ENCODE data around the gene DNPH1.

- TF ChIP-seq, protein P1, sequence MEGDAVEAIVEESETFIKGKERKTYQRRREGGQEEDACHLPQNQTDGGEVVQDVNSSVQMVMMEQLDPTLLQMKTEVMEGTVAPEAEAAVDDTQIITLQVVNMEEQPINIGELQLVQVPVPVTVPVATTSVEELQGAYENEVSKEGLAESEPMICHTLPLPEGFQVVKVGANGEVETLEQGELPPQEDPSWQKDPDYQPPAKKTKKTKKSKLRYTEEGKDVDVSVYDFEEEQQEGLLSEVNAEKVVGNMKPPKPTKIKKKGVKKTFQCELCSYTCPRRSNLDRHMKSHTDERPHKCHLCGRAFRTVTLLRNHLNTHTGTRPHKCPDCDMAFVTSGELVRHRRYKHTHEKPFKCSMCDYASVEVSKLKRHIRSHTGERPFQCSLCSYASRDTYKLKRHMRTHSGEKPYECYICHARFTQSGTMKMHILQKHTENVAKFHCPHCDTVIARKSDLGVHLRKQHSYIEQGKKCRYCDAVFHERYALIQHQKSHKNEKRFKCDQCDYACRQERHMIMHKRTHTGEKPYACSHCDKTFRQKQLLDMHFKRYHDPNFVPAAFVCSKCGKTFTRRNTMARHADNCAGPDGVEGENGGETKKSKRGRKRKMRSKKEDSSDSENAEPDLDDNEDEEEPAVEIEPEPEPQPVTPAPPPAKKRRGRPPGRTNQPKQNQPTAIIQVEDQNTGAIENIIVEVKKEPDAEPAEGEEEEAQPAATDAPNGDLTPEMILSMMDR (IDR thresholded peaks at IDR 0.05) = no peak
- no peak for TF ChIP-seq POLR2A (IDR thresholded peaks at IDR 0.05)
Measured at GRCh38 chr6:43188426-43188825, 40.9 kb downstream of the DNPH1 start.
